OCI-LY3 (cell line): Measurements from ENCODE around the gene CNTN5.

Source experiments
- H2AFZ ChIP-seq: fragments of 200-600, 300-600 bp; shearing (Covaris generic); 2 replicates; pipeline ENCODE4 v1.6.0; 2014; ENCODE audit warnings: antibody characterized with exemption, low read depth, low read length
- H3K27ac ChIP-seq: fragments of 200-600, 300-600 bp; sonication (generic); 2 replicates; pipeline ENCODE4 v1.5.1; 2014; ENCODE audit warnings: mild to moderate bottlenecking, low read length, moderate library complexity, mixed read lengths
- H3K27me3 ChIP-seq: fragments of 200-600, 300-600 bp; sonication (generic); 2 replicates; pipeline ENCODE4 v1.6.1; 2014; ENCODE audit warnings: low read depth, low read length, mixed read lengths
- H3K36me3 ChIP-seq: fragments of 200-600, 300-600 bp; sonication (generic); replicated peaks from 2 replicates; pipeline ENCODE3; 2014; ENCODE audit warnings: low read depth, low read length, mixed read lengths
- H3K4me1 ChIP-seq: fragments of 300-600, 200-600 bp; sonication (generic); 2 replicates; pipeline ENCODE4 v1.6.1; 2014; ENCODE audit warnings: low read length, mixed read lengths
- H3K4me2 ChIP-seq: fragments of 200-600, 300-600 bp; sonication (generic); 2 replicates; pipeline ENCODE4 v1.6.1; 2014; ENCODE audit warnings: low read length, mixed read lengths
- H3K4me3 ChIP-seq: fragments of 300-600, 200-600 bp; sonication (generic); 2 replicates; pipeline ENCODE4 v1.5.1; 2014; ENCODE audit warnings: antibody characterized with exemption, mild to moderate bottlenecking, low read length, moderate library complexity
- H3K79me2 ChIP-seq: fragments of 300-600, 200-600 bp; shearing (Covaris generic); 2 replicates; pipeline ENCODE4 v1.6.1; 2014; ENCODE audit warnings: mild to moderate bottlenecking, low read length, mixed read lengths
- H3K9ac ChIP-seq: fragments of 300-600, 200-600 bp; shearing (Covaris generic); 2 replicates; pipeline ENCODE4 v1.6.0; 2014; ENCODE audit warnings: mild to moderate bottlenecking, low read length, moderate library complexity
- H3K9me3 ChIP-seq: fragments of 200-600, 300-600 bp; shearing (Covaris generic); 2 replicates; pipeline ENCODE4 v1.6.1; 2014; ENCODE audit warnings: low read length, mixed read lengths; ENCODE audit not compliant: insufficient read depth
- H4K20me1 ChIP-seq: fragments of 200-600, 300-600 bp; sonication (generic); 2 replicates; pipeline ENCODE4 v1.6.1; 2016; ENCODE audit warnings: low read length, mixed read lengths; ENCODE audit not compliant: insufficient read depth
- CTCF ChIP-seq: fragments of 200-600, 300-600 bp; sonication (generic); IDR thresholded peaks from 2 replicates; pipeline ENCODE4 v1.5.1; 2014; ENCODE audit warnings: antibody characterized with exemption, low read length, low read depth
- EZH2phosphoT487 ChIP-seq: fragments of 200-600 bp; shearing (Covaris generic); IDR thresholded peaks from 2 replicates; pipeline ENCODE4 v1.6.1; 2018; ENCODE audit warnings: antibody characterized with exemption, mixed run types, low read depth

CNTN5 gene

GRCh38 chr11:99037057-99037456 lies 16.3 kb downstream of the CNTN5 start:
- Histone ChIP-seq H3K36me3 (no peaks in the 10 kb centered on the region), H3K4me1 (no peaks in the 10 kb centered on the region), H3K9me3 (no peaks in the 10 kb centered on the region), H3K4me2 (no peak overlapping the region), H3K27me3 (no peaks in the 10 kb centered on the region), H4K20me1 (no peaks in the 10 kb centered on the region), H3K9ac (no peak overlapping the region), H3K27ac (no peak overlapping the region), H3K79me2 (no peaks in the 10 kb centered on the region), H2AFZ (no peak overlapping the region), H3K4me3 (no peak overlapping the region)
- no peak for TF ChIP-seq EZH2phosphoT487
- TF ChIP-seq CTCF = no peak

- Histone ChIP-seq H3K27ac (no peak overlapping the region), H3K4me2 (no peak overlapping the region), H3K36me3 (no peaks in the 10 kb centered on the region), H3K4me1 (no peaks in the 10 kb centered on the region; the same call in 1 of the 2 replicates), H4K20me1 (no peaks in the 10 kb centered on the region), H3K27me3 (no peaks in the 10 kb centered on the region), H3K9ac (no peak overlapping the region), H2AFZ (no peak overlapping the region), H3K4me3 (no peak overlapping the region), H3K79me2 (no peaks in the 10 kb centered on the region), H3K9me3 (no peaks in the 10 kb centered on the region)
- TF ChIP-seq CTCF (no peak), EZH2phosphoT487 (no peak)
These were observed 42.6 kb downstream of the CNTN5 start for GRCh38 chr11:99063331-99063730.

GRCh38 chr11:99065121-99065520 lies 44.4 kb downstream of the CNTN5 start:
- Histone ChIP-seq H3K9ac (no peak overlapping the region), H3K9me3 (no peaks in the 10 kb centered on the region), H3K36me3 (no peaks in the 10 kb centered on the region), H3K27ac (no peak overlapping the region), H3K4me3 (no peak overlapping the region), H3K79me2 (no peaks in the 10 kb centered on the region), H3K4me2 (no peak overlapping the region), H3K4me1 (peaks cover 15% of the 10 kb centered on the region), H2AFZ (no peak overlapping the region), H3K27me3 (no peaks in the 10 kb centered on the region), H4K20me1 (no peaks in the 10 kb centered on the region)
- TF ChIP-seq EZH2phosphoT487 = no peak
- TF ChIP-seq CTCF = no peak

GRCh38 chr11:99066618-99067317 lies 46.0 kb downstream of the CNTN5 start:
- no peak overlapping the region for H3K27ac ChIP-seq
- H3K4me1 ChIP-seq = peaks cover 20% of the 10 kb centered on the region
- H4K20me1 ChIP-seq = no peaks in the 10 kb centered on the region
- no peak overlapping the region for H3K4me3 ChIP-seq
- H3K36me3 ChIP-seq = no peaks in the 10 kb centered on the region
- no peaks in the 10 kb centered on the region for H3K79me2 ChIP-seq
- no peak overlapping the region for H3K9ac ChIP-seq
- no peak overlapping the region for H3K4me2 ChIP-seq
- H3K27me3 ChIP-seq = no peaks in the 10 kb centered on the region
- TF ChIP-seq CTCF (no peak), EZH2phosphoT487 (no peak)
- H3K9me3 ChIP-seq = no peaks in the 10 kb centered on the region
- H2AFZ ChIP-seq = no peak overlapping the region
